ENCODE measurements around the gene FMNL1.

Gene FMNL1

GRCh38 chr17:45235416-45236281 lies 14.0 kb downstream of the FMNL1 start:
- peak; percentile 62 to 75 for DNase-seq (ENCODE audit: low read depth in 1 of 2, low spot score in 1 of 2)
- TF ChIP-seq POLR2AphosphoS5 (IDR thresholded peaks at IDR 0.05; ENCODE audit: low read depth) = peak; percentile 29; the same call in 1 of the 2 replicates
- peak; percentile 53 for TF ChIP-seq CTCF (IDR thresholded peaks at IDR 0.05; ENCODE audit: insufficient read depth, low read length)
- TF ChIP-seq SPI1 (IDR thresholded peaks at IDR 0.05; ENCODE audit: borderline replicate concordance, low read depth) = no peak
- TF ChIP-seq, protein P1, sequence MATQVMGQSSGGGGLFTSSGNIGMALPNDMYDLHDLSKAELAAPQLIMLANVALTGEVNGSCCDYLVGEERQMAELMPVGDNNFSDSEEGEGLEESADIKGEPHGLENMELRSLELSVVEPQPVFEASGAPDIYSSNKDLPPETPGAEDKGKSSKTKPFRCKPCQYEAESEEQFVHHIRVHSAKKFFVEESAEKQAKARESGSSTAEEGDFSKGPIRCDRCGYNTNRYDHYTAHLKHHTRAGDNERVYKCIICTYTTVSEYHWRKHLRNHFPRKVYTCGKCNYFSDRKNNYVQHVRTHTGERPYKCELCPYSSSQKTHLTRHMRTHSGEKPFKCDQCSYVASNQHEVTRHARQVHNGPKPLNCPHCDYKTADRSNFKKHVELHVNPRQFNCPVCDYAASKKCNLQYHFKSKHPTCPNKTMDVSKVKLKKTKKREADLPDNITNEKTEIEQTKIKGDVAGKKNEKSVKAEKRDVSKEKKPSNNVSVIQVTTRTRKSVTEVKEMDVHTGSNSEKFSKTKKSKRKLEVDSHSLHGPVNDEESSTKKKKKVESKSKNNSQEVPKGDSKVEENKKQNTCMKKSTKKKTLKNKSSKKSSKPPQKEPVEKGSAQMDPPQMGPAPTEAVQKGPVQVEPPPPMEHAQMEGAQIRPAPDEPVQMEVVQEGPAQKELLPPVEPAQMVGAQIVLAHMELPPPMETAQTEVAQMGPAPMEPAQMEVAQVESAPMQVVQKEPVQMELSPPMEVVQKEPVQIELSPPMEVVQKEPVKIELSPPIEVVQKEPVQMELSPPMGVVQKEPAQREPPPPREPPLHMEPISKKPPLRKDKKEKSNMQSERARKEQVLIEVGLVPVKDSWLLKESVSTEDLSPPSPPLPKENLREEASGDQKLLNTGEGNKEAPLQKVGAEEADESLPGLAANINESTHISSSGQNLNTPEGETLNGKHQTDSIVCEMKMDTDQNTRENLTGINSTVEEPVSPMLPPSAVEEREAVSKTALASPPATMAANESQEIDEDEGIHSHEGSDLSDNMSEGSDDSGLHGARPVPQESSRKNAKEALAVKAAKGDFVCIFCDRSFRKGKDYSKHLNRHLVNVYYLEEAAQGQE (IDR thresholded peaks at IDR 0.05; ENCODE audit: insufficient replicate concordance, low read depth) = no peak
- no peak for TF ChIP-seq GABPA (IDR thresholded peaks at IDR 0.05; ENCODE audit: low read depth)
- H3K27me3 ChIP-seq (ENCODE audit: insufficient read depth, poor library complexity, severe bottlenecking) = no peaks in the 10 kb centered on the region
- no peak overlapping the region for H3K4me3 ChIP-seq (replicated peaks; ENCODE audit: insufficient read depth, low read length)
- peak overlapping the region; percentile 36 for H3K27ac ChIP-seq (replicated peaks)

GRCh38 chr17:45236282-45236606 lies 14.6 kb downstream of the FMNL1 start:
- no peak for TF ChIP-seq GABPA (IDR thresholded peaks at IDR 0.05; ENCODE audit: low read depth)
- TF ChIP-seq, protein P1 (IDR thresholded peaks at IDR 0.05; ENCODE audit: insufficient replicate concordance, low read depth) = no peak
- Histone ChIP-seq H3K27ac (replicated peaks) (peak overlapping the region; percentile 2; the same call in 1 of the 2 replicates), H3K4me3 (replicated peaks; ENCODE audit: insufficient read depth, low read length) (no peak overlapping the region), H3K27me3 (ENCODE audit: insufficient read depth, poor library complexity, severe bottlenecking) (no peaks in the 10 kb centered on the region)
- DNase-seq (ENCODE audit: low read depth in 1 of 2, low spot score in 1 of 2) = no peak

DNA sequence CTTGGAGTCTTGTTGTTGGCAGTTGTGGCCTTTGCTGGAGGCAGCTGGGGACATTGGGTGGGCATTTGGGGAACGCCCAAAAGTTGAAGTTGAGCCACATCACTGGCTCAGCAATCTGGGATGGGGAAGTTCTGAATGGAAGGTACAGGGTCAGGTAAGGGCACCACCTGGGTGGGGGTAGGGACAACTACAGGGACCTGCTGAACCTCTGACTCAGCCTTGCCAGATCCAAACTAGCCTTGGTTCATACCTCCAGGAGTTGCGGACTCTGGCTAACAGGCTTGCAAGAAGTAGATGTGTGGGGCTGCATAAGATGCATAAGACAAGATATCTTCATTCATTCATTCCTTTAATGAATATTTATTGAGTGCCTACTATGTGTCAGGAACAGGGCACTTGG lies 16.0 kb downstream of the FMNL1 start:
- TF ChIP-seq POLR2AphosphoS5 (IDR thresholded peaks at IDR 0.05; ENCODE audit: low read depth) (no peak), CTCF (IDR thresholded peaks at IDR 0.05; ENCODE audit: insufficient read depth, low read length) (no peak), SPI1 (IDR thresholded peaks at IDR 0.05; ENCODE audit: borderline replicate concordance, low read depth) (no peak), GABPA (IDR thresholded peaks at IDR 0.05; ENCODE audit: low read depth) (no peak)
- TF ChIP-seq, protein P1 (IDR thresholded peaks at IDR 0.05; ENCODE audit: insufficient replicate concordance, low read depth) = no peak
- DNase-seq (ENCODE audit: low read depth in 1 of 2, low spot score in 1 of 2) = no peak
- no peak overlapping the region; the same call in 1 of the 2 replicates for H3K27ac ChIP-seq (replicated peaks)
- no peaks in the 10 kb centered on the region for H3K27me3 ChIP-seq (ENCODE audit: insufficient read depth, poor library complexity, severe bottlenecking)
- H3K4me3 ChIP-seq (replicated peaks; ENCODE audit: insufficient read depth, low read length) = no peak overlapping the region

Data from HL-60 (cell line).